Stimulated activated effector memory CD8-positive, alpha-beta T cell treated with anti-CD3 and anti-CD28 coated beads, Interleukin-12 subunit alpha, Interleukin-12 subunit beta, amount 100 ng/mL, for 72 hours (primary cell): Measurements from ENCODE around the gene METTL24.
"Not testable (repeated sequence)": the region's sequence is repeated elsewhere in the genome, so short reads cannot be mapped to it uniquely, and the experiment has no call there.

ENCODE experiments used
- ATAC-seq: fragments of 150-1000 bp; cut with Tn5 transposase; 2 replicates; pipeline ENCODE4 v1.10.0; 2021
- DNase-seq, 2 donors: peaks; one replicate each; pipeline ENCODE4 v3.0.0; 2021 to 2022; ENCODE audit warnings: low spot score in 2 of 2
- H3K27ac Mint-ChIP-seq: one replicate; pipeline ENCODE4 v1.8.0; 2022; ENCODE audit warnings: mild to moderate bottlenecking, mixed read lengths
- H3K36me3 Mint-ChIP-seq: one replicate; pipeline ENCODE4 v1.8.0; 2022; ENCODE audit warnings: mild to moderate bottlenecking, mixed read lengths
- H3K4me1 Mint-ChIP-seq: one replicate; pipeline ENCODE4 v1.8.0; 2022; ENCODE audit warnings: mixed read lengths
- H3K4me3 Mint-ChIP-seq: one replicate; pipeline ENCODE4 v1.8.0; 2022; ENCODE audit warnings: mild to moderate bottlenecking, mixed read lengths
- H3K9me3 Mint-ChIP-seq: one replicate; pipeline ENCODE4 v1.8.0; 2022; ENCODE audit warnings: mixed read lengths

The METTL24 gene

GRCh38 chr6:110318971-110319370 is 39.2 kb downstream of the METTL24 start:
- Mint-ChIP-seq H3K9me3 (no peaks in the 10 kb centered on the region), H3K4me1 (no peaks in the 10 kb centered on the region), H3K4me3 (no peak overlapping the region), H3K36me3 (no peaks in the 10 kb centered on the region), H3K27ac (no peak overlapping the region)
- DNase-seq (no peak), ATAC-seq (no peak)

GRCh38 chr6:110317646-110318045 is 40.5 kb downstream of the METTL24 start:
- H3K27ac Mint-ChIP-seq, result no peak overlapping the region
- no peak for ATAC-seq
- no peak for DNase-seq
- H3K4me3 Mint-ChIP-seq, result no peak overlapping the region
- no peaks in the 10 kb centered on the region for H3K36me3 Mint-ChIP-seq
- no peaks in the 10 kb centered on the region for H3K4me1 Mint-ChIP-seq
- H3K9me3 Mint-ChIP-seq, result no peaks in the 10 kb centered on the region

- no peak overlapping the region for H3K4me3 Mint-ChIP-seq
- no peaks in the 10 kb centered on the region for H3K9me3 Mint-ChIP-seq
- ATAC-seq, result no peak
These were observed 41.0 kb downstream of the METTL24 start for GRCh38 chr6:110317189-110317588.

GRCh38 chr6:110315869-110316398 is 42.2 kb downstream of the METTL24 start:
- no peak overlapping the region for H3K27ac Mint-ChIP-seq
- no peaks in the 10 kb centered on the region for H3K36me3 Mint-ChIP-seq
- no peaks in the 10 kb centered on the region for H3K4me1 Mint-ChIP-seq
- H3K9me3 Mint-ChIP-seq, result no peaks in the 10 kb centered on the region
- ATAC-seq (no peak), DNase-seq (no peak)
- H3K4me3 Mint-ChIP-seq, result no peak overlapping the region

More at GRCh38 chr6:110317189-110317588, 41.0 kb downstream of the METTL24 start:
- Mint-ChIP-seq H3K4me1 (no peaks in the 10 kb centered on the region), H3K27ac (no peak overlapping the region), H3K36me3 (no peaks in the 10 kb centered on the region)
- DNase-seq, result no peak

- DNase-seq (no peak), ATAC-seq (no peak)
- Mint-ChIP-seq H3K4me1 (no peaks in the 10 kb centered on the region), H3K4me3 (no peak overlapping the region), H3K9me3 (no peaks in the 10 kb centered on the region), H3K27ac (no peak overlapping the region), H3K36me3 (no peaks in the 10 kb centered on the region)
These were observed 42.8 kb downstream of the METTL24 start for GRCh38 chr6:110315207-110315868.

- Mint-ChIP-seq H3K9me3 (peaks cover 2% of the 10 kb centered on the region), H3K4me1 (no peaks in the 10 kb centered on the region), H3K4me3 (no peak overlapping the region), H3K27ac (no peak overlapping the region), H3K36me3 (no peaks in the 10 kb centered on the region)
- no peak for ATAC-seq
- no peak for DNase-seq
These were observed 47.2 kb downstream of the METTL24 start for GRCh38 chr6:110310861-110311446.

- H3K9me3 Mint-ChIP-seq, DNase-seq, H3K36me3 Mint-ChIP-seq, H3K27ac Mint-ChIP-seq, ATAC-seq, H3K4me3 Mint-ChIP-seq, H3K4me1 Mint-ChIP-seq: not testable (repeated sequence)
These were observed 48.7 kb downstream of the METTL24 start for GRCh38 chr6:110309432-110309831.

- no peak for DNase-seq
- no peaks in the 10 kb centered on the region for H3K4me1 Mint-ChIP-seq
- no peak for ATAC-seq
- H3K27ac Mint-ChIP-seq, result no peak overlapping the region
- peaks cover 2% of the 10 kb centered on the region for H3K9me3 Mint-ChIP-seq
- no peak overlapping the region for H3K4me3 Mint-ChIP-seq
- H3K36me3 Mint-ChIP-seq, result no peaks in the 10 kb centered on the region
These were observed 50.8 kb downstream of the METTL24 start for GRCh38 chr6:110307368-110307767.

GRCh38 chr6:110305832-110306231 is 52.3 kb downstream of the METTL24 start:
- H3K9me3 Mint-ChIP-seq, H3K4me3 Mint-ChIP-seq, DNase-seq, H3K27ac Mint-ChIP-seq, ATAC-seq, H3K4me1 Mint-ChIP-seq, H3K36me3 Mint-ChIP-seq: not testable (repeated sequence)

- H3K9me3 Mint-ChIP-seq, H3K36me3 Mint-ChIP-seq, H3K4me3 Mint-ChIP-seq, H3K4me1 Mint-ChIP-seq, DNase-seq, ATAC-seq, H3K27ac Mint-ChIP-seq: not testable (repeated sequence)
These were observed 54.5 kb downstream of the METTL24 start for GRCh38 chr6:110303692-110304091.

GRCh38 chr6:110298916-110299315 is 59.2 kb downstream of the METTL24 start:
- no peaks in the 10 kb centered on the region for H3K9me3 Mint-ChIP-seq

GRCh38 chr6:110298411-110298810 is 59.7 kb downstream of the METTL24 start:
- no peak overlapping the region for H3K4me3 Mint-ChIP-seq
- no peaks in the 10 kb centered on the region for H3K9me3 Mint-ChIP-seq
- no peaks in the 10 kb centered on the region for H3K36me3 Mint-ChIP-seq
- peaks cover 4% of the 10 kb centered on the region for H3K4me1 Mint-ChIP-seq
- H3K27ac Mint-ChIP-seq, result no peak overlapping the region
- ATAC-seq (no peak), DNase-seq (no peak)

More at GRCh38 chr6:110298916-110299315, 59.2 kb downstream of the METTL24 start:
- Mint-ChIP-seq H3K4me1 (peaks cover 4% of the 10 kb centered on the region), H3K36me3 (no peaks in the 10 kb centered on the region), H3K27ac (no peak overlapping the region), H3K4me3 (no peak overlapping the region)
- ATAC-seq (peak; percentile 54), DNase-seq (no peak)

- no peak overlapping the region for H3K27ac Mint-ChIP-seq
- peak overlapping the region; percentile 34 for H3K4me3 Mint-ChIP-seq
- peaks cover 4% of the 10 kb centered on the region for H3K4me1 Mint-ChIP-seq
- no peaks in the 10 kb centered on the region for H3K9me3 Mint-ChIP-seq
- DNase-seq (no peak), ATAC-seq (no peak)
- H3K36me3 Mint-ChIP-seq, result no peaks in the 10 kb centered on the region
These were observed 61.7 kb downstream of the METTL24 start for GRCh38 chr6:110296241-110297025.

- Mint-ChIP-seq H3K9me3 (peaks cover 3% of the 10 kb centered on the region), H3K4me1 (peaks cover 4% of the 10 kb centered on the region), H3K36me3 (no peaks in the 10 kb centered on the region), H3K27ac (no peak overlapping the region), H3K4me3 (peak overlapping the region; percentile 34)
- ATAC-seq, result peak; percentile 77
- DNase-seq, result no peak
These were observed 62.5 kb downstream of the METTL24 start for GRCh38 chr6:110295451-110296165.
